Measurements from ENCODE around the gene ANGPT4. TPM values are rescaled to one million over a fixed set of nuclear protein-coding genes. Genes with fewer than 3 reads are reported as not detected.

The ANGPT4 gene
- total and polyA plus RNA-seq, 2 of the 8 experiments (the other 6 are each of a cell fraction or from before 2014, with no cell fraction given), result 0.07 to 0.33 TPM

- Histone ChIP-seq H2BK12ac (ENCODE audit: low read depth, low read length) (no peak overlapping the region), H2BK20ac (ENCODE audit: low read length) (no peak overlapping the region), H4K91ac (replicated peaks; ENCODE audit: insufficient read length, low read length) (no peak overlapping the region), H3K18ac (ENCODE audit: extremely low read depth, low read length) (no peak overlapping the region), H3K9ac (replicated peaks in 1 of 4; ENCODE audit: extremely low read depth in 1 of 4, low read depth in 3 of 4, low read length in 3 of 4) (no peak overlapping the region), H3K23ac (ENCODE audit: insufficient read length) (no peak overlapping the region), H2BK120ac (replicated peaks; ENCODE audit: low read depth, low read length) (no peak overlapping the region), H2AK5ac (ENCODE audit: low read depth, low read length) (no peak overlapping the region), H3K79me2 (ENCODE audit: control insufficient read depth in 1 of 2, insufficient read depth in 2 of 2, low read length in 2 of 2) (no peaks in the 10 kb centered on the region), H3K56ac (replicated peaks; ENCODE audit: insufficient read length, low read depth, low read length) (no peak overlapping the region), H3K27me3 (replicated peaks in 1 of 4; ENCODE audit: control insufficient read depth in 3 of 4, extremely low read depth in 1 of 4, insufficient read depth in 3 of 4, low read length in 3 of 4) (no peaks in the 10 kb centered on the region), H2BK15ac (ENCODE audit: low read length) (no peak overlapping the region), H4K5ac (ENCODE audit: insufficient read length, low read depth, low read length) (no peak overlapping the region), H3K4me2 (ENCODE audit: insufficient read depth in 1 of 2, low read depth in 2 of 2, low read length in 2 of 2) (no peak overlapping the region), H3K9me3 (ENCODE audit: insufficient read depth in 2 of 2, low read depth in 1 of 2, low read length in 1 of 2) (no peaks in the 10 kb centered on the region), H3K14ac (ENCODE audit: insufficient read length) (no peak overlapping the region), H3K36me3 (ENCODE audit: control insufficient read depth in 2 of 4, insufficient read depth in 4 of 4, low read length in 3 of 4) (no peaks in the 10 kb centered on the region), H2AFZ (ENCODE audit: low read length) (0 out of 2 replicates have a peak overlapping the region, but pooled peaks have one; percentile 12), H3K27ac (ENCODE audit: low read depth, low read length) (no peak overlapping the region), H4K8ac (ENCODE audit: extremely low read depth, insufficient read depth, low read length) (no peak overlapping the region), H3K4me1 (replicated peaks in 1 of 4; ENCODE audit: control insufficient read depth in 3 of 4, insufficient read depth in 4 of 4, low read length in 3 of 4) (peaks cover 0 to 6% (median 0%) of the 10 kb centered on the region in 4 experiments; a peak in 1 of 7 replicates), H3K4ac (replicated peaks; ENCODE audit: insufficient read length, low read depth, low read length) (no peak overlapping the region), H3K4me3 (ENCODE audit: extremely low read depth in 1 of 4, insufficient read depth in 2 of 4, low read depth in 3 of 4, low read length in 4 of 4) (no peak overlapping the region), H4K20me1 (replicated peaks in 1 of 2; ENCODE audit: control insufficient read depth in 1 of 2, insufficient read depth in 2 of 2, low read length in 2 of 2) (no peaks in the 10 kb centered on the region), H2BK5ac (ENCODE audit: low read depth, low read length) (no peak overlapping the region), H3K79me1 (ENCODE audit: low read depth, low read length) (no peaks in the 10 kb centered on the region), H3K23me2 (ENCODE audit: low read depth, low read length) (no peaks in the 10 kb centered on the region)
- FAIRE-seq (no peak), DNase-seq (ENCODE audit: low read depth in 1 of 2, low spot score in 2 of 2) (no peak)
- 86% methylated on average over 7 of the region's 7 CpGs; no CpG with 5 or more reads in 1 of the 2 experiments for WGBS, 2 experiments (ENCODE audit: extremely low coverage in 1 of 2, insufficient coverage in 1 of 2, insufficient read length in 1 of 2, insufficient replicate concordance in 2 of 2, low coverage in 1 of 2, low lambda C conversion rate in 2 of 2, missing lambda C conversion rate in 1 of 2)
- ChIA-PET CTCF (ENCODE audit: partially characterized antibody) (interaction anchor here (0.8 to 1.8 kb wide), 5 partner anchors 8 to 129 kb away, joined by 3 to 5 read pairs (median 3); no protein-coding TSS in a partner anchor), POLR2A (ENCODE audit: partially characterized antibody) (no interaction called here)
- TF ChIP-seq MAFK (IDR thresholded peaks at IDR 0.05; ENCODE audit: low read depth, low read length) (no peak), POLR2AphosphoS5 (IDR thresholded peaks at IDR 0.05; ENCODE audit: low read depth, low read length) (no peak), SP2 (IDR thresholded peaks at IDR 0.05; ENCODE audit: low read length) (no peak), EP300 (IDR thresholded peaks at IDR 0.05; ENCODE audit: borderline replicate concordance in 1 of 2, low read depth in 2 of 2, low read length in 2 of 2) (no peak), RXRA (IDR thresholded peaks at IDR 0.05; ENCODE audit: insufficient read depth, low read depth, low read length) (no peak), PHF8 (conservative IDR thresholded peaks at IDR 0.05; ENCODE audit: low read depth, low read length) (no peak), TBP (IDR thresholded peaks at IDR 0.05; ENCODE audit: low read depth, low read length) (no peak), USF2 (IDR thresholded peaks at IDR 0.05; ENCODE audit: low read length) (no peak), POU5F1 (IDR thresholded peaks at IDR 0.05; ENCODE audit: low read depth, low read length) (no peak), ATF3 (IDR thresholded peaks at IDR 0.05; ENCODE audit: insufficient read depth, low read depth, low read length) (no peak), CTBP2 (IDR thresholded peaks at IDR 0.05; ENCODE audit: borderline replicate concordance, insufficient read depth, insufficient read length, low read length) (no peak), CEBPB (IDR thresholded peaks at IDR 0.05; ENCODE audit: low read depth, low read length) (no peak)
Measured at GRCh38 chr20:826695-827323, 89.3 kb downstream of the ANGPT4 start.
